HL-60 (cell line): Measurements from ENCODE around the gene GJB2.

ENCODE experiments used
- POLR2AphosphoS5 ChIP-seq: IDR thresholded peaks from 2 replicates; pipeline ENCODE4 v1.6.1; 2012; ENCODE audit warnings: low read depth
- TF ChIP-seq, protein P1 (sequence below): IDR thresholded peaks from 2 replicates; pipeline ENCODE4 v1.6.1; 2012; ENCODE audit warnings: low read depth; ENCODE audit not compliant: insufficient replicate concordance

DNA sequence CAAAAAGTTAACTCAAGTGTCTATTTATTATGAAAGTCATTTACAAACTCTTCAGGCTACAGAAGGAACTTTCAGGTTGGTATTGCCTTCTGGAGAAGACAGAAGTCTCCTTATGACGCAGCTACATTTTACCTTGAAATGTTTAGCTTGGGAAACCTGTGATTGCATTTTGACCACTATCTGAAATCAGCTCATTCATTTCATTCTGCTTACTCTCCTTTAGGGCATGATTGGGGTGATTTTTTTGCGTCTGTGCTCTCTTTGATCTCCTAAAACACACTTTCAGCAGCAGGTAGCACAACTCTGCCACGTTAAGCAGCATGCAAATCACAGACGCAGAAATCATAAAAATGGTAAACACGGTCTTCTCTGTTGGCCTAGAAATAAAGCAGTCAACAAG, 29.8 kb upstream of the GJB2 start:
- TF ChIP-seq, protein P1, sequence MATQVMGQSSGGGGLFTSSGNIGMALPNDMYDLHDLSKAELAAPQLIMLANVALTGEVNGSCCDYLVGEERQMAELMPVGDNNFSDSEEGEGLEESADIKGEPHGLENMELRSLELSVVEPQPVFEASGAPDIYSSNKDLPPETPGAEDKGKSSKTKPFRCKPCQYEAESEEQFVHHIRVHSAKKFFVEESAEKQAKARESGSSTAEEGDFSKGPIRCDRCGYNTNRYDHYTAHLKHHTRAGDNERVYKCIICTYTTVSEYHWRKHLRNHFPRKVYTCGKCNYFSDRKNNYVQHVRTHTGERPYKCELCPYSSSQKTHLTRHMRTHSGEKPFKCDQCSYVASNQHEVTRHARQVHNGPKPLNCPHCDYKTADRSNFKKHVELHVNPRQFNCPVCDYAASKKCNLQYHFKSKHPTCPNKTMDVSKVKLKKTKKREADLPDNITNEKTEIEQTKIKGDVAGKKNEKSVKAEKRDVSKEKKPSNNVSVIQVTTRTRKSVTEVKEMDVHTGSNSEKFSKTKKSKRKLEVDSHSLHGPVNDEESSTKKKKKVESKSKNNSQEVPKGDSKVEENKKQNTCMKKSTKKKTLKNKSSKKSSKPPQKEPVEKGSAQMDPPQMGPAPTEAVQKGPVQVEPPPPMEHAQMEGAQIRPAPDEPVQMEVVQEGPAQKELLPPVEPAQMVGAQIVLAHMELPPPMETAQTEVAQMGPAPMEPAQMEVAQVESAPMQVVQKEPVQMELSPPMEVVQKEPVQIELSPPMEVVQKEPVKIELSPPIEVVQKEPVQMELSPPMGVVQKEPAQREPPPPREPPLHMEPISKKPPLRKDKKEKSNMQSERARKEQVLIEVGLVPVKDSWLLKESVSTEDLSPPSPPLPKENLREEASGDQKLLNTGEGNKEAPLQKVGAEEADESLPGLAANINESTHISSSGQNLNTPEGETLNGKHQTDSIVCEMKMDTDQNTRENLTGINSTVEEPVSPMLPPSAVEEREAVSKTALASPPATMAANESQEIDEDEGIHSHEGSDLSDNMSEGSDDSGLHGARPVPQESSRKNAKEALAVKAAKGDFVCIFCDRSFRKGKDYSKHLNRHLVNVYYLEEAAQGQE: no peak
- TF ChIP-seq POLR2AphosphoS5: no peak
